B cell (primary cell): ENCODE measurements around the gene LMF2. TPM values are rescaled to one million over a fixed set of nuclear protein-coding genes. Genes with fewer than 3 reads are reported as not detected.

Experiments used
- ATAC-seq: fragments of 200-7000 bp; cut with Tn5 transposase; one replicate; pipeline ENCODE4 v1.10.0; 2021; ENCODE audit warnings: low read depth, mild to moderate bottlenecking, moderate number of reproducible peaks, moderate library complexity
- CTCF ChIA-PET: fragments of 350-600 bp; sonication (Branson Sonifier 250); formaldehyde crosslinking; loops from one replicate; lab custom pipeline; 2021; ENCODE audit warnings: antibody characterized with exemption, inconsistent platforms; lab: Charles Lee
- POLR2A ChIA-PET: fragments of 350-600 bp; sonication (Branson Sonifier 250); formaldehyde crosslinking; loops from one replicate; lab custom pipeline; 2021; ENCODE audit warnings: antibody characterized with exemption; lab: Charles Lee
- DNase-seq: peaks from one replicate; pipeline ENCODE4 v3.0.0; 2013
- H2AFZ ChIP-seq: 2 replicates; pipeline ENCODE4 v1.6.1; 2012; ENCODE audit warnings: mild to moderate bottlenecking, low read depth, low read length; ENCODE audit not compliant: insufficient read depth, poor library complexity, severe bottlenecking
- H3K27ac ChIP-seq, 2 donors: 1 replicate in 1 of 2; 2 replicates in 1 of 2; pipeline ENCODE4 v1.5.1; 2012 to 2013; ENCODE audit warnings: low read length in 2 of 2, mild to moderate bottlenecking in 2 of 2, moderate library complexity in 1 of 2
- H3K27me3 ChIP-seq, 4 experiments: fragments of 200-600 bp in 1 of 4; sonication (generic) in 1 of 4; replicated peaks in 1 of 4; 1 replicate in 2 of 4; 2 replicates in 2 of 4; pipeline versions ENCODE4 v1.6.1 to v1.7.0; 2013 to 2016; ENCODE audit warnings: low read length in 3 of 4, mild to moderate bottlenecking in 2 of 4, mixed read lengths in 1 of 4, moderate library complexity in 1 of 4; ENCODE audit not compliant: insufficient read depth in 4 of 4, control insufficient read depth in 3 of 4; ENCODE audit errors: control extremely low read depth in 1 of 4
- H3K36me3 ChIP-seq, 2 experiments: replicated peaks in 1 of 2; 1 replicate in 1 of 2; 2 replicates in 1 of 2; pipeline versions ENCODE4 v1.6.1 to v1.7.1; 2013; ENCODE audit warnings: low read length in 1 of 2; ENCODE audit not compliant: insufficient read depth in 2 of 2, control insufficient read depth in 1 of 2; ENCODE audit errors: control extremely low read depth in 1 of 2, extremely low read depth in 1 of 2
- H3K4me1 ChIP-seq, 2 donors: fragments of 200-600 bp in 1 of 2; sonication (generic) in 1 of 2; 1 replicate in 1 of 2; 2 replicates in 1 of 2; pipeline versions ENCODE4 v1.5.1 to v1.6.1; 2013 to 2017; ENCODE audit warnings: low read length in 2 of 2; ENCODE audit not compliant: control insufficient read depth in 2 of 2, insufficient read depth in 2 of 2
- H3K4me2 ChIP-seq: replicated peaks from 2 replicates; pipeline ENCODE3; 2012; ENCODE audit warnings: mild to moderate bottlenecking, low read depth, low read length; ENCODE audit not compliant: poor library complexity, severe bottlenecking
- H3K4me3 ChIP-seq, 5 experiments: fragments of 200-600 bp in 1 of 5; sonication (generic) in 1 of 5; 1 replicate in 3 of 5; 2 replicates in 2 of 5; pipeline versions ENCODE4 v1.5.1 to v1.7.0; 2011 to 2016; ENCODE audit warnings: low read length in 4 of 5, mild to moderate bottlenecking in 4 of 5, low read depth in 2 of 5, control low read depth in 1 of 5, moderate library complexity in 1 of 5; ENCODE audit not compliant: insufficient read depth in 1 of 5; ENCODE audit errors: control extremely low read depth in 1 of 5, extremely low read depth in 1 of 5
- H3K79me2 ChIP-seq: fragments of 200-600 bp; sonication (generic); one replicate; pipeline ENCODE4 v1.6.0; 2016; ENCODE audit warnings: low read length; ENCODE audit not compliant: control insufficient read depth, insufficient read depth
- H3K9ac ChIP-seq: fragments of 200-600 bp; sonication (generic); 2 replicates; pipeline ENCODE4 v1.6.1; 2017; ENCODE audit warnings: mild to moderate bottlenecking, low read length, moderate library complexity
- H3K9me3 ChIP-seq, 3 donors: one replicate each; pipeline versions ENCODE4 v1.6.1 to v1.7.1; 2013; ENCODE audit warnings: low read length in 2 of 3; ENCODE audit not compliant: control insufficient read depth in 2 of 3, insufficient read depth in 1 of 3; ENCODE audit errors: control extremely low read depth in 1 of 3
- H4K20me1 ChIP-seq: 2 replicates; pipeline ENCODE4 v1.6.0; 2012; ENCODE audit warnings: mild to moderate bottlenecking, low read length; ENCODE audit not compliant: insufficient read depth, control insufficient read depth, poor library complexity, severe bottlenecking
- H3K27ac Mint-ChIP-seq: one replicate; pipeline ENCODE4 v1.8.0; 2021; ENCODE audit warnings: mixed read lengths
- H3K27me3 Mint-ChIP-seq: one replicate; pipeline ENCODE4 v1.8.0; 2021; ENCODE audit warnings: mixed read lengths
- H3K4me1 Mint-ChIP-seq: one replicate; pipeline ENCODE4 v1.8.0; 2021; ENCODE audit warnings: mixed read lengths
- H3K4me3 Mint-ChIP-seq: one replicate; pipeline ENCODE4 v1.8.0; 2021; ENCODE audit warnings: mixed read lengths
- H3K9me3 Mint-ChIP-seq: one replicate; pipeline ENCODE4 v1.8.0; 2022; ENCODE audit warnings: mixed read lengths; ENCODE audit not compliant: insufficient read depth
- CTCF ChIP-seq: fragments of 200-600 bp; IDR thresholded peaks from one replicate; pipeline ENCODE4 v1.8.0; 2022; ENCODE audit warnings: antibody characterized with exemption, mild to moderate bottlenecking
- EZH2 ChIP-seq: IDR thresholded peaks from 2 replicates; pipeline ENCODE4 v1.6.1; 2012; ENCODE audit warnings: borderline replicate concordance, low read depth, mild to moderate bottlenecking, moderate library complexity, low read length; ENCODE audit not compliant: insufficient read depth, poor library complexity, severe bottlenecking
- WGBS: methylation state at CpG from one replicate; pipeline ENCODE4 v1.1.5; 2013; ENCODE audit warnings: missing lambda C conversion rate; ENCODE audit not compliant: insufficient coverage; 5-methylcytosine and 5-hydroxymethylcytosine counted together
- intact Hi-C: fragments of 100-400 bp; cut with micrococcal nuclease; formaldehyde crosslinking; loops from one replicate; pipeline ENCODE4 v1.10.0; 2022
- polyA plus RNA-seq: library from polyadenylated mRNA; depleted of rRNA; stranded (reverse); fragments of >200 nt; gene quantifications from 2 replicates; pipeline ENCODE4 v1.2.3, GENCODE V29; 2012
- total RNA-seq, 2 donors: library from RNA; stranded (reverse); fragments of 120-200 nt in 1 of 2; gene quantifications; 1 replicate in 1 of 2; 2 replicates in 1 of 2; pipeline versions ENCODE4 v1.2.3 to v1.2.4, GENCODE V29; 2013 to 2022

The LMF2 gene
- total and polyA plus RNA-seq, 2 donors (not counting 1 experiment from before 2014, with no cell fraction given), result 128 to 316 TPM

GRCh38 chr22:50502628-50503474, 4.7 kb downstream of the LMF2 start:
- Mint-ChIP-seq H3K4me3 (no peak overlapping the region), H3K27ac (no peak overlapping the region), H3K27me3 (no peaks in the 10 kb centered on the region), H3K4me1 (peaks cover 16% of the 10 kb centered on the region), H3K9me3 (no peaks in the 10 kb centered on the region)
- Histone ChIP-seq H3K4me2 (no peak overlapping the region), H3K9ac (no peak overlapping the region), H3K27me3 (no peaks in the 10 kb centered on the region), H3K27ac (no peak overlapping the region), H3K4me1 (peaks cover 13 to 26% of the 10 kb centered on the region in 2 donors), H4K20me1 (peaks cover 30% of the 10 kb centered on the region), H2AFZ (no peak overlapping the region), H3K4me3 (no peak overlapping the region), H3K9me3 (no peaks in the 10 kb centered on the region), H3K36me3 (peaks cover 0 to 32% of the 10 kb centered on the region in 2 experiments), H3K79me2 (peaks cover 25% of the 10 kb centered on the region)
- CTCF ChIA-PET, result interaction anchor here (0.9 to 1.4 kb wide), 3 partner anchors 17 to 60 kb away, joined by 3 to 4 read pairs (median 4); partner anchors contain the start of genes MIOX and SYCE3
- POLR2A ChIA-PET, result no interaction called here
- intact Hi-C loops, result no loop called here
- DNase-seq (peak; percentile 13), ATAC-seq (no peak)
- TF ChIP-seq CTCF (no peak), EZH2 (no peak)
- WGBS, result 98% methylated on average over 20 of the region's 24 CpGs

- intact Hi-C loops, result no loop called here
- Histone ChIP-seq H3K27me3 (no peaks in the 10 kb centered on the region), H3K4me2 (no peak overlapping the region), H3K36me3 (peaks cover 0 to 32% of the 10 kb centered on the region in 2 experiments), H3K4me1 (peaks cover 13 to 25% of the 10 kb centered on the region in 2 donors), H4K20me1 (peaks cover 27% of the 10 kb centered on the region), H3K27ac (no peak overlapping the region), H2AFZ (no peak overlapping the region), H3K79me2 (peaks cover 23% of the 10 kb centered on the region), H3K9ac (no peak overlapping the region), H3K9me3 (no peaks in the 10 kb centered on the region), H3K4me3 (no peak overlapping the region)
- TF ChIP-seq CTCF (no peak), EZH2 (no peak)
- no peak overlapping the region for H3K27ac Mint-ChIP-seq
- H3K27me3 Mint-ChIP-seq, result no peaks in the 10 kb centered on the region
- 97% methylated on average over 6 of the region's 6 CpGs for WGBS
- ChIA-PET POLR2A (interaction anchor here (0.6 to 0.7 kb wide), 2 partner anchors 50 to 60 kb away, joined by 3 to 4 read pairs; no protein-coding TSS in a partner anchor), CTCF (interaction anchor here (1.4 kb wide), 1 partner anchor 29 kb away, joined by 4 read pairs; no protein-coding TSS in a partner anchor)
- H3K4me1 Mint-ChIP-seq, result peaks cover 12% of the 10 kb centered on the region
- no peak overlapping the region for H3K4me3 Mint-ChIP-seq
- no peaks in the 10 kb centered on the region for H3K9me3 Mint-ChIP-seq
- DNase-seq (no peak), ATAC-seq (no peak)
Measured at GRCh38 chr22:50502096-50502495, 5.4 kb downstream of the LMF2 start.
